Endothelial cell of umbilical vein (primary cell): ENCODE data around the gene RASGRP1.

Experiments
- CTCF ChIP-seq, 2 donors: IDR thresholded peaks; 1 replicate in 1 of 2; 2 replicates in 1 of 2; pipeline ENCODE4 v1.5.1; 2011; ENCODE audit warnings: low read length in 2 of 2, mild to moderate bottlenecking in 2 of 2, moderate library complexity in 2 of 2, control low read depth in 1 of 2, inconsistent platforms in 1 of 2, low read depth in 1 of 2; ENCODE audit not compliant: insufficient read depth in 1 of 2; ENCODE audit errors: extremely low read depth in 1 of 2
- EZH2 ChIP-seq: IDR thresholded peaks from 2 replicates; pipeline ENCODE4 v1.6.1; 2012; ENCODE audit warnings: borderline replicate concordance, low read depth, mild to moderate bottlenecking, moderate library complexity, low read length, inconsistent platforms; ENCODE audit not compliant: severe bottlenecking
- FOS ChIP-seq: IDR thresholded peaks from 2 replicates; pipeline ENCODE4 v1.6.1; 2011; ENCODE audit warnings: mild to moderate bottlenecking, low read length, moderate library complexity, borderline replicate concordance; ENCODE audit not compliant: insufficient read depth
- GATA2 ChIP-seq: IDR thresholded peaks from 2 replicates; pipeline ENCODE4 v1.7.0; 2011; ENCODE audit warnings: low read depth, mild to moderate bottlenecking, moderate library complexity, mixed read lengths, low read length; ENCODE audit not compliant: insufficient read length, insufficient read depth
- JUN ChIP-seq: IDR thresholded peaks from 2 replicates; pipeline ENCODE4 v1.6.1; 2011; ENCODE audit warnings: borderline replicate concordance, low read depth; ENCODE audit not compliant: insufficient read length, insufficient read depth
- MAX ChIP-seq: IDR thresholded peaks from 2 replicates; pipeline ENCODE4 v1.6.1; 2011; ENCODE audit not compliant: insufficient read depth, insufficient read length
- MYC ChIP-seq: IDR thresholded peaks from one replicate; pipeline ENCODE4 v1.6.1; 2011; ENCODE audit warnings: mild to moderate bottlenecking, low read depth, low read length
- POLR2A ChIP-seq: IDR thresholded peaks from 2 replicates; pipeline ENCODE4 v1.6.1; 2012; ENCODE audit warnings: low read depth, mild to moderate bottlenecking, control low read depth, low read length

DNA sequence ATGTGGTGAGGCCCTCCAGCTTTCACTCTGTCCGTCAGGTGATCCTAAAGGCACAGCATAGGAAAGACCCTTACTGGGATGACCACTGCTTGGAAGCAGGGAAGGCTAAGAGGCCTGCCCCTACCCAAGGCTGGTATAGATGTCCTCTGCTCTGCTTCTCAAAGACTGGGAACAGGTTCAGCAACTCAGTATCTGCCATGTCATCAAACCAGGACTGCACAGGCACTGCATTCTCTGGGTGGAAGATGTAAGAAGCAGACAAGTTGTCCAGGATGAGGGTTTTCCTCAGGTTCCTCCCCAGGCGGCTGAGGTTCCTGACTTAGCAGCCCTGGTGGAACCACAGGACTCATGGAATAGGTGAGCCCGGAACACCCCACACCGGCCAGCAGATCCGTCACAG, 106.0 kb downstream of the RASGRP1 start:
- TF ChIP-seq POLR2A (no peak), CTCF (IDR thresholded peaks at IDR 0.05; ENCODE audit: extremely low read depth in 1 of 2, insufficient read depth in 1 of 2, low read depth in 1 of 2, low read length in 2 of 2) (no peak), EZH2 (no peak), JUN (no peak), FOS (no peak), GATA2 (no peak), MAX (no peak), MYC (no peak)
